Endothelial cell of umbilical vein (primary cell): ENCODE measurements around the gene LRP6. TPM values are rescaled to one million over a fixed set of nuclear protein-coding genes. Genes with fewer than 3 reads are reported as not detected.

ENCODE experiments used
- BruUV-seq: library from RNA; stranded (reverse); fragments of 400-500 nt; replicated peaks from 2 replicates; lab custom pipeline; 2021; lab: Mats Ljungman, UMichigan
- CTCF ChIA-PET: fragments of 300-600, 350-600 bp; sonication (Branson Sonifier 250); formaldehyde crosslinking; loops from one replicate; lab custom pipeline; 2021; ENCODE audit warnings: antibody characterized with exemption, inconsistent platforms; lab: Charles Lee
- POLR2A ChIA-PET: fragments of 300-600, 350-600 bp; sonication (Branson Sonifier 250); formaldehyde crosslinking; loops from one replicate; lab custom pipeline; 2021; ENCODE audit warnings: antibody characterized with exemption, inconsistent platforms; lab: Charles Lee
- DNase-seq: peaks from one replicate; pipeline ENCODE4 v3.0.0-alpha.2; 2011; ENCODE audit warnings: low read depth, low spot score
- FAIRE-seq: peaks from 2 replicates; lab custom pipeline; 2011; peaks lifted over from hg19 to GRCh38; lab: Jason Lieb, UNC
- H2AFZ ChIP-seq: 2 replicates; pipeline ENCODE4 v1.6.0; 2012; ENCODE audit warnings: low read depth, low read length, control low read depth, inconsistent platforms
- H3K27ac ChIP-seq: 2 replicates; pipeline ENCODE4 v1.5.1; 2011; ENCODE audit warnings: low read depth, mild to moderate bottlenecking, control low read depth, low read length, moderate library complexity; ENCODE audit not compliant: insufficient read depth
- H3K27me3 ChIP-seq, 2 experiments: 2 replicates each; pipeline versions ENCODE4 v1.6.0 to v1.6.1; 2011; ENCODE audit warnings: low read length in 2 of 2, mixed read lengths in 1 of 2; ENCODE audit not compliant: control insufficient read depth in 2 of 2, insufficient read depth in 2 of 2
- H3K36me3 ChIP-seq, 2 experiments: 2 replicates in 1 of 2; 3 replicates in 1 of 2; pipeline ENCODE4 v1.5.1; 2011; ENCODE audit warnings: low read length in 2 of 2, mild to moderate bottlenecking in 1 of 2, moderate library complexity in 1 of 2; ENCODE audit not compliant: control insufficient read depth in 2 of 2, insufficient read depth in 2 of 2; ENCODE audit errors: extremely low read depth in 1 of 2
- H3K4me1 ChIP-seq: 3 replicates; pipeline ENCODE4 v1.5.1; 2011; ENCODE audit warnings: mild to moderate bottlenecking, low read length; ENCODE audit not compliant: control insufficient read depth, insufficient read depth; ENCODE audit errors: extremely low read depth
- H3K4me2 ChIP-seq: 2 replicates; pipeline ENCODE4 v1.6.1; 2011; ENCODE audit warnings: low read length, control low read depth, mixed read lengths; ENCODE audit not compliant: insufficient read depth
- H3K4me3 ChIP-seq, 3 experiments: fragments of 200-600 bp in 1 of 3; sonication (generic), shearing (Covaris generic) in 1 of 3; replicated peaks in 1 of 3; 2 replicates each; pipeline ENCODE4 v1.5.1; 2011 to 2016; ENCODE audit warnings: control low read depth in 3 of 3, low read length in 3 of 3, mild to moderate bottlenecking in 2 of 3, inconsistent platforms in 1 of 3, low read depth in 1 of 3, moderate library complexity in 1 of 3; ENCODE audit not compliant: insufficient read depth in 1 of 3
- H3K79me2 ChIP-seq: 2 replicates; pipeline ENCODE4 v1.6.0; 2012; ENCODE audit warnings: low read length, inconsistent platforms; ENCODE audit not compliant: control insufficient read depth, insufficient read depth
- H3K9ac ChIP-seq: replicated peaks from 2 replicates; pipeline ENCODE3; 2011; ENCODE audit warnings: low read length, control low read depth; ENCODE audit not compliant: insufficient read depth; ENCODE audit errors: extremely low read depth
- H3K9me1 ChIP-seq: replicated peaks from 3 replicates; pipeline ENCODE4 v1.6.0; 2011; ENCODE audit warnings: mild to moderate bottlenecking, low read length; ENCODE audit not compliant: control insufficient read depth, insufficient read depth; ENCODE audit errors: extremely low read depth
- H3K9me3 ChIP-seq: replicated peaks from 2 replicates; pipeline ENCODE4 v1.5.1; 2012; ENCODE audit warnings: low read length, inconsistent platforms; ENCODE audit not compliant: control insufficient read depth, insufficient read depth
- H4K20me1 ChIP-seq: replicated peaks from 2 replicates; pipeline ENCODE3; 2011; ENCODE audit warnings: mild to moderate bottlenecking, low read length; ENCODE audit not compliant: control insufficient read depth, insufficient read depth; ENCODE audit errors: extremely low read depth
- EZH2 ChIP-seq: IDR thresholded peaks from 2 replicates; pipeline ENCODE4 v1.6.1; 2012; ENCODE audit warnings: borderline replicate concordance, low read depth, mild to moderate bottlenecking, moderate library complexity, low read length, inconsistent platforms; ENCODE audit not compliant: severe bottlenecking
- FOS ChIP-seq: IDR thresholded peaks from 2 replicates; pipeline ENCODE4 v1.6.1; 2011; ENCODE audit warnings: mild to moderate bottlenecking, low read length, moderate library complexity, borderline replicate concordance; ENCODE audit not compliant: insufficient read depth
- GATA2 ChIP-seq: IDR thresholded peaks from 2 replicates; pipeline ENCODE4 v1.7.0; 2011; ENCODE audit warnings: low read depth, mild to moderate bottlenecking, moderate library complexity, mixed read lengths, low read length; ENCODE audit not compliant: insufficient read length, insufficient read depth
- JUN ChIP-seq: IDR thresholded peaks from 2 replicates; pipeline ENCODE4 v1.6.1; 2011; ENCODE audit warnings: borderline replicate concordance, low read depth; ENCODE audit not compliant: insufficient read length, insufficient read depth
- MYC ChIP-seq: IDR thresholded peaks from one replicate; pipeline ENCODE4 v1.6.1; 2011; ENCODE audit warnings: mild to moderate bottlenecking, low read depth, low read length
- POLR2A ChIP-seq: IDR thresholded peaks from 2 replicates; pipeline ENCODE4 v1.6.1; 2012; ENCODE audit warnings: low read depth, mild to moderate bottlenecking, control low read depth, low read length
- POLR2AphosphoS5 ChIP-seq: IDR thresholded peaks from 2 replicates; pipeline ENCODE4 v1.6.1; 2012; ENCODE audit warnings: low read depth, mild to moderate bottlenecking, control low read depth, low read length, moderate library complexity; ENCODE audit not compliant: insufficient read depth
- dilution Hi-C: fragments of 300-500 bp; cut with MboI; formaldehyde crosslinking; loops from one replicate; pipeline ENCODE4 v1.15.0; 2019; ENCODE audit warnings: low sequenced_read_pairs; ENCODE audit not compliant: extremely low pct_ligation_motif_present
- intact Hi-C: fragments of 100-400 bp; cut with micrococcal nuclease; formaldehyde crosslinking; loops from one replicate; pipeline ENCODE4 v1.10.0; 2022
- polyA plus RNA-seq, 4 experiments: library from polyadenylated mRNA; depleted of rRNA in 3 of 4; stranded (reverse) in 3 of 4; unstranded in 1 of 4; fragments of >200 nt; gene quantifications; 2 replicates each; pipeline versions ENCODE4 v1.2.1 to v1.2.3, GENCODE V29; 2011 to 2012; ENCODE audit warnings: missing spikeins in 1 of 4
- total RNA-seq: library from RNA; stranded (reverse); gene quantifications from 2 replicates; pipeline ENCODE4 v1.2.3, GENCODE V29; 2021

LRP6 gene
- total and polyA plus RNA-seq, 2 donors (not counting 3 experiments of a cell fraction or from before 2014, with no cell fraction given): 28.5 to 41.7 TPM

- BruUV-seq: no TSS peak
- Histone ChIP-seq H3K27me3 (no peaks in the 10 kb centered on the region), H3K9me1 (no peaks in the 10 kb centered on the region), H3K27ac (no peak overlapping the region), H3K79me2 (peaks cover 4% of the 10 kb centered on the region), H3K4me1 (no peaks in the 10 kb centered on the region), H2AFZ (no peak overlapping the region), H3K9me3 (no peaks in the 10 kb centered on the region), H3K36me3 (no peaks in the 10 kb centered on the region), H3K4me2 (no peak overlapping the region), H4K20me1 (no peaks in the 10 kb centered on the region), H3K9ac (no peak overlapping the region), H3K4me3 (no peak overlapping the region)
- no peak for TF ChIP-seq POLR2A
- no peak for TF ChIP-seq FOS
- no peak for TF ChIP-seq EZH2
- TF ChIP-seq MYC: no peak
- no peak for TF ChIP-seq POLR2AphosphoS5
- no peak for TF ChIP-seq GATA2
- no peak for TF ChIP-seq JUN
- intact Hi-C loops (no loop called here), dilution Hi-C loops (no loop called here)
- POLR2A ChIA-PET: no interaction called here
- CTCF ChIA-PET: no interaction called here
- DNase-seq: no peak
- FAIRE-seq: no peak
These were observed 65.5 kb downstream of the LRP6 start for GRCh38 chr12:12201274-12201758.

- no TSS peak for BruUV-seq
- Histone ChIP-seq H3K9me3 (no peaks in the 10 kb centered on the region), H4K20me1 (no peaks in the 10 kb centered on the region), H3K79me2 (no peaks in the 10 kb centered on the region), H3K4me1 (peaks cover 3% of the 10 kb centered on the region), H3K4me2 (no peak overlapping the region), H3K36me3 (no peaks in the 10 kb centered on the region), H3K9me1 (no peaks in the 10 kb centered on the region), H3K27ac (no peak overlapping the region), H2AFZ (no peak overlapping the region), H3K4me3 (no peak overlapping the region), H3K27me3 (no peaks in the 10 kb centered on the region), H3K9ac (no peak overlapping the region)
- dilution Hi-C loops: no loop called here
- POLR2A ChIA-PET: no interaction called here
- TF ChIP-seq POLR2AphosphoS5: no peak
- FAIRE-seq (no peak), DNase-seq (no peak)
- CTCF ChIA-PET: no interaction called here
- intact Hi-C loops: no loop called here
These were observed 66.5 kb downstream of the LRP6 start for GRCh38 chr12:12200363-12200762.
